Neural progenitor cell (in vitro differentiated cells): ENCODE data around the gene CCDC158. TPM values are rescaled to one million over a fixed set of nuclear protein-coding genes. Genes with fewer than 3 reads are reported as not detected.
A peak's percentile ranks its signal among the peaks of the same experiment; 100 is the strongest.

Experiments
- DNase-seq: peaks from one replicate; pipeline ENCODE4 v3.0.0-alpha.2; 2016; ENCODE audit warnings: low spot score
- H2AFZ ChIP-seq: fragments of 200-600 bp; sonication (generic); replicated peaks from 2 replicates; pipeline ENCODE4 v1.6.1; 2016; ENCODE audit warnings: antibody characterized with exemption
- H3F3A ChIP-seq: fragments of 200-600 bp; sonication (generic); 2 replicates; pipeline ENCODE4 v1.6.1; 2016; ENCODE audit warnings: antibody characterized with exemption, low read depth
- H3K27ac ChIP-seq: fragments of 200-600 bp; sonication (generic); 2 replicates; pipeline ENCODE4 v1.5.1; 2016; ENCODE audit warnings: mild to moderate bottlenecking
- H3K27me3 ChIP-seq: fragments of 200-600 bp; sonication (generic); 2 replicates; pipeline ENCODE4 v1.6.1; 2016; ENCODE audit warnings: mild to moderate bottlenecking, moderate library complexity
- H3K36me3 ChIP-seq: fragments of 200-600 bp; sonication (generic); 2 replicates; pipeline ENCODE4 v1.5.1; 2016
- H3K4me1 ChIP-seq: fragments of 200-600 bp; sonication (generic); 2 replicates; pipeline ENCODE4 v1.6.1; 2016; ENCODE audit warnings: mixed run types
- H3K4me2 ChIP-seq: fragments of 200-600 bp; sonication (generic); 2 replicates; pipeline ENCODE4 v1.6.1; 2016
- H3K4me3 ChIP-seq: fragments of 200-600 bp; sonication (generic); 2 replicates; pipeline ENCODE4 v1.5.1; 2016
- H3K79me2 ChIP-seq: fragments of 200-600 bp; sonication (generic); 2 replicates; pipeline ENCODE4 v1.6.1; 2016; ENCODE audit warnings: low read depth
- H3K9ac ChIP-seq: fragments of 200-600 bp; sonication (generic); 2 replicates; pipeline ENCODE4 v1.6.1; 2016
- H3K9me3 ChIP-seq: fragments of 200-600 bp; sonication (generic); 2 replicates; pipeline ENCODE4 v1.5.1; 2016; ENCODE audit warnings: low read depth
- H4K20me1 ChIP-seq: fragments of 200-600 bp; sonication (generic); 2 replicates; pipeline ENCODE4 v1.6.1; 2016; ENCODE audit warnings: low read depth
- H3K27ac Mint-ChIP-seq: 3 replicates; pipeline ENCODE4 v1.8.0; 2021; ENCODE audit warnings: mixed read lengths
- H3K27me3 Mint-ChIP-seq: 2 replicates; pipeline ENCODE4 v1.8.0; 2022; ENCODE audit warnings: low read depth, mild to moderate bottlenecking, inconsistent platforms, moderate library complexity, mixed read lengths; ENCODE audit not compliant: insufficient read depth
- H3K36me3 Mint-ChIP-seq: 3 replicates; pipeline ENCODE4 v1.8.0; 2021; ENCODE audit warnings: mixed read lengths
- H3K4me1 Mint-ChIP-seq: 3 replicates; pipeline ENCODE4 v1.8.0; 2021; ENCODE audit warnings: mixed read lengths
- H3K4me3 Mint-ChIP-seq: 3 replicates; pipeline ENCODE4 v1.8.0; 2021; ENCODE audit warnings: mild to moderate bottlenecking, moderate library complexity, mixed read lengths
- H3K9me3 Mint-ChIP-seq: 3 replicates; pipeline ENCODE4 v1.8.0; 2020; ENCODE audit warnings: mixed read lengths
- EZH2 ChIP-seq: fragments of 200-600 bp; sonication (generic); IDR thresholded peaks from 2 replicates; pipeline ENCODE4 v1.6.1; 2017; ENCODE audit warnings: antibody characterized with exemption, mild to moderate bottlenecking, moderate library complexity
- EZH2phosphoT487 ChIP-seq: fragments of 200-600 bp; sonication (generic); IDR thresholded peaks from 2 replicates; pipeline ENCODE4 v1.6.1; 2017; ENCODE audit warnings: antibody characterized with exemption
- total RNA-seq: library from RNA; depleted of rRNA; stranded (reverse); fragments of >200 nt; gene quantifications from 2 replicates; pipeline ENCODE4 v1.2.3, GENCODE V29; 2015; ENCODE audit warnings: low replicate concordance
- TF ChIP-seq, protein P1 (sequence below): fragments of 200-600 bp; sonication (generic); IDR thresholded peaks from 2 replicates; pipeline ENCODE4 v1.5.1; 2017; ENCODE audit warnings: antibody characterized with exemption, mild to moderate bottlenecking

The CCDC158 gene
- total RNA-seq, 1 donor from 2014 or later: not detected

DNA sequence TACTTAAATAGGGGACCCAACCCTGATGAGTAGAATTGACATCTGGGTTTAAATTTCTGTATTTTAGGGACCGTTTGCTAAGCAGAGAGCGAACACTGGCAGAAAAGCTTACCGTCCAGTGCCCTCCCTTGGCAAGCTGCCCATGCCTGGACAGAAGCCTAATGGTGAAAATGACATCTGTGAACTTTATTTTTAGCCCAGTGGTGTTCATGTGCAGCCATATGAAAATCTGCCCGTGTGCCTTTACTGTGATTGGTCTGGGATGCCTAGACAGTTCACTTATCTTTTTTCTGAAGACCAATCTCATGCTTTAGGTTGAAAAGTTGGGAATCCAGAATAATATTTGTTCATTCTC is 113.3 kb downstream of the CCDC158 start:
- Mint-ChIP-seq H3K4me3 (peak overlapping the region; percentile 89), H3K27ac (no peak overlapping the region), H3K4me1 (peaks cover 6% of the 10 kb centered on the region), H3K9me3 (no peaks in the 10 kb centered on the region), H3K36me3 (peaks cover 6% of the 10 kb centered on the region), H3K27me3 (peaks cover 9% of the 10 kb centered on the region)
- Histone ChIP-seq H3K4me1 (no peaks in the 10 kb centered on the region), H3K4me2 (peak overlapping the region; percentile 96), H3K36me3 (no peaks in the 10 kb centered on the region), H4K20me1 (no peaks in the 10 kb centered on the region), H3K79me2 (no peaks in the 10 kb centered on the region), H3K9ac (no peak overlapping the region), H3K27ac (no peak overlapping the region), H2AFZ (peak overlapping the region; percentile 91), H3K9me3 (no peaks in the 10 kb centered on the region), H3F3A (peaks cover 10% of the 10 kb centered on the region), H3K4me3 (peak overlapping the region; percentile 76), H3K27me3 (peaks cover 20% of the 10 kb centered on the region)
- TF ChIP-seq, protein P1, sequence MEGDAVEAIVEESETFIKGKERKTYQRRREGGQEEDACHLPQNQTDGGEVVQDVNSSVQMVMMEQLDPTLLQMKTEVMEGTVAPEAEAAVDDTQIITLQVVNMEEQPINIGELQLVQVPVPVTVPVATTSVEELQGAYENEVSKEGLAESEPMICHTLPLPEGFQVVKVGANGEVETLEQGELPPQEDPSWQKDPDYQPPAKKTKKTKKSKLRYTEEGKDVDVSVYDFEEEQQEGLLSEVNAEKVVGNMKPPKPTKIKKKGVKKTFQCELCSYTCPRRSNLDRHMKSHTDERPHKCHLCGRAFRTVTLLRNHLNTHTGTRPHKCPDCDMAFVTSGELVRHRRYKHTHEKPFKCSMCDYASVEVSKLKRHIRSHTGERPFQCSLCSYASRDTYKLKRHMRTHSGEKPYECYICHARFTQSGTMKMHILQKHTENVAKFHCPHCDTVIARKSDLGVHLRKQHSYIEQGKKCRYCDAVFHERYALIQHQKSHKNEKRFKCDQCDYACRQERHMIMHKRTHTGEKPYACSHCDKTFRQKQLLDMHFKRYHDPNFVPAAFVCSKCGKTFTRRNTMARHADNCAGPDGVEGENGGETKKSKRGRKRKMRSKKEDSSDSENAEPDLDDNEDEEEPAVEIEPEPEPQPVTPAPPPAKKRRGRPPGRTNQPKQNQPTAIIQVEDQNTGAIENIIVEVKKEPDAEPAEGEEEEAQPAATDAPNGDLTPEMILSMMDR: no peak
- TF ChIP-seq EZH2phosphoT487: no peak
- no peak for TF ChIP-seq EZH2
- no peak for DNase-seq

DNA sequence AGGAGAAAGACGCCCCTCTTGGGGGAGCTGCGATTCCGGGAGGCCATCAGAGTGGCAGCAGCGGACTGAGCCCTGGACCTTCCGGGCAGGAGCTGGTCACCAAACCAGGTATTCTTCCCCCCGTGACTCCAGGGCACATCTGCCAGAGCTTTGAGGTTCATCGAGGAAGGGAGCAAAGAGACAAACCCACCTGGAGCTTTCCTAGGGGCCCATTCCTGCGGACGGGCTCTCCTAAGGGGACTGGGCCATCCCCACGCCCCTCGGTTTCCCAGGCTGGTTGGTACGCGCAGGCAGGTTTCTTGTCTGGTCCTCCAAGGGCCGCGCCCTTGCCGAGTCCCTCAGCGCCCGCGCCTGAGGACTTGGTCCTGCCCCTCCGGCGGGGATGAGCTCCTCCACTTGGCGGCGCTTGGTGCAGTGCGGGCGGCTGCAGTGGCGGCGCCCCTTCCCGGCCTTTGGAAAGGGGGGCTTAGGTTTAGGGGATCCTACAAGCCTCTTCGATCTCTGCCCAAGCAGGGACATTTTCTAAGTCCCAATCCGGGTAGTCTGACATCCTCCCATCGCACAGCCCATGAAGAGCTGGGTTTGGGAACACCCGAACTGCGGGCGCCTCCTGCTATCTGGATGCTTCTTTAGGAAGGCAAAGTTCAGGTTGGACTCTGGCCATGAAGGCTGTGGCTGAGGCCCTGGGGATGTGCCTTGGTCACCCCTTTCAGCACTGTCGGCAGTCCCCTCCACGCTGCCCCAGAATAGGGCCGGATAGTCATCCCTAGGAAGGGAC is 113.9 kb downstream of the CCDC158 start:
- Histone ChIP-seq H3K27ac (no peak overlapping the region), H3K36me3 (no peaks in the 10 kb centered on the region), H2AFZ (peak overlapping the region; percentile 91), H3F3A (peaks cover 10% of the 10 kb centered on the region), H3K4me3 (peak overlapping the region; percentile 76), H3K79me2 (no peaks in the 10 kb centered on the region), H3K9ac (no peak overlapping the region), H3K27me3 (peaks cover 20% of the 10 kb centered on the region), H3K4me1 (no peaks in the 10 kb centered on the region), H4K20me1 (no peaks in the 10 kb centered on the region), H3K9me3 (no peaks in the 10 kb centered on the region), H3K4me2 (peak overlapping the region; percentile 96)
- no peaks in the 10 kb centered on the region for H3K9me3 Mint-ChIP-seq
- DNase-seq: peak; percentile 84
- H3K4me1 Mint-ChIP-seq: peaks cover 6% of the 10 kb centered on the region
- TF ChIP-seq EZH2 (no peak), EZH2phosphoT487 (no peak)
- TF ChIP-seq, protein P1: peak; percentile 55
- H3K4me3 Mint-ChIP-seq: peak overlapping the region; percentile 89
- H3K27me3 Mint-ChIP-seq: peaks cover 9% of the 10 kb centered on the region
- no peak overlapping the region for H3K27ac Mint-ChIP-seq
- peaks cover 6% of the 10 kb centered on the region for H3K36me3 Mint-ChIP-seq

DNA sequence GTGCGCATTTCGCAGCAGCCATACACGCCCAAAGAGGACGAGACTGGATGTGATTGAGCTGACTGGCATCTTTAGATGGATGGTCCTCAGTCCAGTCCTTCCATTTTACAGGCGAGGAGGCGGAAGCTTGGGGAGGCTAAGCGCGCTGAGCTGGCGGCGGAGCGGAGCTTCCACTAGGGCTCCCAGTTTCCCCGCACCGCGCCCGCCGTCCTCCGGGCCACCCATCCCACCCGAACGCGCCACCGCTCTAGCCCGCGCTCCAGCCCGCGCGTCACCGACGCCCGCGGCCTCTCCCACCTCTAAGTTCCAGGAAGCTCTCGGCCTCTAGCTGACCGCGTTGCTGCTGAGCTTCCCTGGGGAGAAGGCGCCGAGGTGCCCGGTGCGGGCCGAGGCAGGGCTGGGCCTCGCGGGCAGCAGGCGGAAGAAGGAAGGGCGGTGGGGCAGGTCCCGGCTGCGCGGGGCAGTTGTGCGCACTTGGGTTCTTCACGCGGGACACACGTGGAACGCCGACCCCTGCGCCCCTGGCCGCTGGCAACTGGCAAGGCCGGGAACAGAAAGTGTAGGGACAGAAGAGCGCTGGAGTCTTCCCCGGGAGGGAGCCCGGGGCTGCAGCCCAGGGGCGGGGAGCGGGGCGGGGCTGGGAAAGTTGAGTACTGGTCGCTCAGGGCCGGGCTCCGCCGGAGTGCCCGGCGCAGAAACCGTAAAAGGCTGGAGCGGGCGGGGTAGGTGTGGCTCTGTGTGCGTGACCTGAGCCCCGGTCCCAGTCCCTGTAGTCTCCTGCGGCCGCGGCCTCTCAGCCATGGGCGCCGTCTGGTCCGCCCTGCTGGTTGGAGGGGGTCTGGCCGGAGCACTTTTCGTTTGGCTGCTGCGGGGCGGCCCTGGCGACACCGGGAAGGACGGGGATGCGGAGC is 114.7 kb downstream of the CCDC158 start, which contains the start of gene STBD1:
Gene STBD1 (plus strand): TSS at position 763 of the 911 bp plus-strand sequence. CDS start 37 bp downstream, at position 800.
- H2AFZ ChIP-seq: peak within 1 kb of the TSS; percentile 91
- H3K27ac Mint-ChIP-seq: no peak within 1 kb of the TSS

More for the DNA sequence above, 114.7 kb downstream of the CCDC158 start, which contains the start of gene STBD1:
- Histone ChIP-seq H3F3A (peaks cover 10% of the 10 kb centered on the region), H3K36me3 (no peaks in the 10 kb centered on the region), H3K4me2 (peak within 1 kb of the TSS; percentile 96), H3K27ac (no peak within 1 kb of the TSS), H3K4me1 (no peaks in the 10 kb centered on the region), H3K9ac (no peak within 1 kb of the TSS), H4K20me1 (no peaks in the 10 kb centered on the region), H3K9me3 (no peaks in the 10 kb centered on the region), H3K79me2 (no peaks in the 10 kb centered on the region), H3K27me3 (peaks cover 20% of the 10 kb centered on the region), H3K4me3 (peak within 1 kb of the TSS; percentile 76)
- peak within 1 kb of the TSS; percentile 89 for H3K4me3 Mint-ChIP-seq
- H3K4me1 Mint-ChIP-seq: peaks cover 6% of the 10 kb centered on the region
- H3K27me3 Mint-ChIP-seq: peaks cover 9% of the 10 kb centered on the region
- no peaks in the 10 kb centered on the region for H3K9me3 Mint-ChIP-seq
- peaks cover 6% of the 10 kb centered on the region for H3K36me3 Mint-ChIP-seq
- DNase-seq: peak; percentile 90
- TF ChIP-seq, protein P1: peak; percentile 13
- TF ChIP-seq EZH2: peak; percentile 5
- TF ChIP-seq EZH2phosphoT487: peak; percentile 54
